ENCODE results near the gene KLF15. TPM values are rescaled to one million over a fixed set of nuclear protein-coding genes. Genes with fewer than 3 reads are reported as not detected.

The KLF15 gene
- total RNA-seq, 1 donor from 2014 or later: 3.3 TPM

GRCh38 chr3:126313166-126313565 lies 44.0 kb downstream of the KLF15 start:
- H3K27me3 Mint-ChIP-seq (ENCODE audit: insufficient read depth, low read depth): peaks cover 9% of the 10 kb centered on the region
- no peaks in the 10 kb centered on the region for H3K36me3 Mint-ChIP-seq
- Histone ChIP-seq H3K9me3 (ENCODE audit: low read depth) (no peaks in the 10 kb centered on the region), H3K4me3 (no peak overlapping the region), H3K4me1 (peaks cover 8% of the 10 kb centered on the region), H2AFZ (replicated peaks) (no peak overlapping the region), H3K79me2 (ENCODE audit: low read depth) (no peaks in the 10 kb centered on the region), H3K4me2 (no peak overlapping the region), H3K27me3 (no peaks in the 10 kb centered on the region), H3K27ac (no peak overlapping the region), H4K20me1 (ENCODE audit: low read depth) (no peaks in the 10 kb centered on the region), H3K36me3 (no peaks in the 10 kb centered on the region), H3F3A (ENCODE audit: low read depth) (no peaks in the 10 kb centered on the region), H3K9ac (no peak overlapping the region)
- no peak overlapping the region for H3K27ac Mint-ChIP-seq
- peaks cover 9% of the 10 kb centered on the region for H3K9me3 Mint-ChIP-seq
- no peak for DNase-seq (ENCODE audit: low spot score)
- H3K4me1 Mint-ChIP-seq: peaks cover 2% of the 10 kb centered on the region
- TF ChIP-seq EZH2 (IDR thresholded peaks at IDR 0.05) (no peak), EZH2phosphoT487 (IDR thresholded peaks at IDR 0.05) (no peak), CTCF (IDR thresholded peaks at IDR 0.05) (no peak)
- H3K4me3 Mint-ChIP-seq: no peak overlapping the region

- Histone ChIP-seq H3K27ac (no peak overlapping the region), H2AFZ (replicated peaks) (no peak overlapping the region), H3K27me3 (no peaks in the 10 kb centered on the region), H3K4me3 (no peak overlapping the region), H4K20me1 (ENCODE audit: low read depth) (no peaks in the 10 kb centered on the region), H3K4me1 (peaks cover 8% of the 10 kb centered on the region), H3K4me2 (no peak overlapping the region), H3K79me2 (ENCODE audit: low read depth) (no peaks in the 10 kb centered on the region), H3K9me3 (ENCODE audit: low read depth) (no peaks in the 10 kb centered on the region), H3K9ac (no peak overlapping the region), H3K36me3 (no peaks in the 10 kb centered on the region), H3F3A (ENCODE audit: low read depth) (no peaks in the 10 kb centered on the region)
- peaks cover 9% of the 10 kb centered on the region for H3K27me3 Mint-ChIP-seq (ENCODE audit: insufficient read depth, low read depth)
- TF ChIP-seq EZH2 (IDR thresholded peaks at IDR 0.05): no peak
- TF ChIP-seq EZH2phosphoT487 (IDR thresholded peaks at IDR 0.05): no peak
- no peak for TF ChIP-seq CTCF (IDR thresholded peaks at IDR 0.05)
- no peaks in the 10 kb centered on the region for H3K36me3 Mint-ChIP-seq
- no peak for DNase-seq (ENCODE audit: low spot score)
- no peak overlapping the region for H3K4me3 Mint-ChIP-seq
- peaks cover 2% of the 10 kb centered on the region for H3K4me1 Mint-ChIP-seq
- H3K27ac Mint-ChIP-seq: peak overlapping the region; percentile 48
- H3K9me3 Mint-ChIP-seq: peaks cover 9% of the 10 kb centered on the region
Measured at GRCh38 chr3:126312341-126312740, 44.9 kb downstream of the KLF15 start.

DNA sequence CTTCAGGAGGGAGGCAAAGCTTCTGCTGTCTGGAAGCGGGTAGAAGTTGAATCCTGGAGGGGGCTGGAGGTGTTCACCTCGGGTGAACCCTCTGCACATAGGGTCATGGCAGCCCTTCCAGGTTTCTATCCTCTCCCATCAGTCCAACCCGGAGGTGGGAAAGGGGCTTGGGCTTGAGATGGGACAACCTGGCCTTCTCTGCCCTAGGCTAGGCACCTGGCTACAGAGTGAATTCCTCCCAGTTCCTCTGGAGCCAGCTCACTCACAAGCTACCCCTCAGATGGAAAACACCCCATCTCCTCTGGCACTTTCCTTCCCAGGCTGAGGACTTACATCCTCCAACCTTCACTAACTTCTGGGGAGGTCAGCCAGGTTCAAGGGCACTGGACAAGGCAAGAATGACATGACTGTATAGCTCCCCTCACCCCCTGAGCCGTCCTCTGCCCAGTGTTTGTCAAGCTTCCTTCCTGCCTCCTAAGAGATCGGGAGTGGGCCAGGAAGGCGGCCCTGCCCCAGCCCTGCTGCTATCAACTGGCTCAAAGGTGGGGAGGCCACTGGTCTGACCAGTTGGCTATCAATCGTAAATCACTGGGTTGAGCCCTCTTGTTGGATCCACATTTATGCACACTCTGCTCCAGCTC lies 45.8 kb downstream of the KLF15 start:
- Histone ChIP-seq H3K4me1 (peaks cover 8% of the 10 kb centered on the region), H3K27me3 (no peaks in the 10 kb centered on the region), H3K4me3 (no peak overlapping the region), H3K79me2 (ENCODE audit: low read depth) (no peaks in the 10 kb centered on the region), H2AFZ (replicated peaks) (no peak overlapping the region), H3K27ac (no peak overlapping the region), H3F3A (ENCODE audit: low read depth) (no peaks in the 10 kb centered on the region), H3K4me2 (no peak overlapping the region), H4K20me1 (ENCODE audit: low read depth) (no peaks in the 10 kb centered on the region), H3K9ac (no peak overlapping the region), H3K36me3 (no peaks in the 10 kb centered on the region), H3K9me3 (ENCODE audit: low read depth) (no peaks in the 10 kb centered on the region)
- Mint-ChIP-seq H3K27me3 (ENCODE audit: insufficient read depth, low read depth) (peaks cover 9% of the 10 kb centered on the region), H3K27ac (no peak overlapping the region), H3K4me1 (peaks cover 2% of the 10 kb centered on the region), H3K9me3 (peaks cover 9% of the 10 kb centered on the region), H3K36me3 (no peaks in the 10 kb centered on the region), H3K4me3 (no peak overlapping the region)
- TF ChIP-seq EZH2 (IDR thresholded peaks at IDR 0.05) (no peak), EZH2phosphoT487 (IDR thresholded peaks at IDR 0.05) (no peak), CTCF (IDR thresholded peaks at IDR 0.05) (no peak)
- no peak for DNase-seq (ENCODE audit: low spot score)

Data from neural progenitor cell (in vitro differentiated cells).